ENCODE data around the gene PTPRK.
"Not testable (repeated sequence)": the region's sequence is repeated elsewhere in the genome, so short reads cannot be mapped to it uniquely, and the experiment has no call there.

PTPRK gene

DNA sequence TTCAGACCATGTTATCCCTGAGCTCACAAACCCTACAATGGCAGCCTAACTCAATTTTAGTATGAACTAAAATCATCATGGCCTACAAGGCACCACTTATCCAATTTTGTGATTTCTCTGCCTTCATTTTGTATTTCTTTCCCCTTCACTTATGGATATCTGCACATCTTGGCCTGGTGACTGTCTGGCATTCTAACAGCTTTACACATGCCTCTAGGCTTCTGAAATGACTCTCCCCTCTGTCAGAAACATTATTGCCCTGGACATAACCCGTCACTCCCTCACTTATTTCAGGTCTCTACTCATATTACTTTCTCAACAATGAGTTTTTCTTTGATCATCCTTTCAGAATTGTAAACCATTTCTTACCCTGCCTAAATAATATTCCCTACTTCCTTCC is 530.3 kb downstream of the PTPRK start:
- no peak overlapping the region for H3K14ac ChIP-seq (ENCODE audit: low read length)
- WGBS, 2 donors (ENCODE audit: extremely low coverage in 2 of 2, insufficient read length in 2 of 2, insufficient replicate concordance in 1 of 2): no CpG with 5 or more reads among the region's 1 CpG
- H3K4me3 ChIP-seq (ENCODE audit: low read length in 2 of 2): no peak overlapping the region
- H3K9me3 ChIP-seq (replicated peaks in 1 of 2; ENCODE audit: control insufficient read depth in 2 of 2, insufficient read depth in 1 of 2, low read depth in 1 of 2, low read length in 2 of 2): no peaks in the 10 kb centered on the region
- H3K18ac ChIP-seq (ENCODE audit: low read length): no peak overlapping the region
- no peak overlapping the region for H3K4me2 ChIP-seq (ENCODE audit: insufficient read depth, low read length, poor library complexity, severe bottlenecking)
- no peak overlapping the region for H2BK5ac ChIP-seq (ENCODE audit: low read length)
- no peak overlapping the region for H4K8ac ChIP-seq (ENCODE audit: low read depth, low read length)
- no peaks in the 10 kb centered on the region for H3K4me1 ChIP-seq (ENCODE audit: control insufficient read depth in 2 of 2, insufficient read depth in 1 of 2, low read depth in 1 of 2, low read length in 2 of 2)
- no peak overlapping the region for H2BK120ac ChIP-seq (ENCODE audit: low read depth, low read length)
- H2AFZ ChIP-seq (ENCODE audit: low read length): no peak overlapping the region
- no peak overlapping the region for H3K23ac ChIP-seq (ENCODE audit: low read depth, low read length, poor library complexity)
- peaks cover 0 to 12% of the 10 kb centered on the region in 2 donors for H3K36me3 ChIP-seq (replicated peaks in 1 of 2; ENCODE audit: control insufficient read depth in 2 of 2, insufficient read depth in 2 of 2, low read length in 2 of 2)
- no peaks in the 10 kb centered on the region for H3K27me3 ChIP-seq (ENCODE audit: control insufficient read depth in 3 of 3, insufficient read depth in 3 of 3, low read depth in 1 of 3, low read length in 3 of 3)
- DNase-seq (ENCODE audit: low spot score): no peak
- H2AK5ac ChIP-seq (ENCODE audit: low read depth, low read length): no peak overlapping the region
- H3K27ac ChIP-seq (replicated peaks; ENCODE audit: low read length): no peak overlapping the region
- no peak overlapping the region for H3K9ac ChIP-seq (ENCODE audit: low read depth, low read length, poor library complexity)
- no peak overlapping the region for H3K4ac ChIP-seq (ENCODE audit: low read length)
- H4K91ac ChIP-seq (ENCODE audit: low read depth, low read length, poor library complexity): no peak overlapping the region
- no peak overlapping the region for H2BK12ac ChIP-seq (ENCODE audit: low read length)
- no peaks in the 10 kb centered on the region for H3K79me1 ChIP-seq (ENCODE audit: low read depth, low read length)
- no peak overlapping the region for H2BK15ac ChIP-seq (ENCODE audit: low read length)

GRCh38 chr6:127980996-127981395 is 539.4 kb downstream of the PTPRK start:
- no peak overlapping the region for H3K27ac ChIP-seq (replicated peaks; ENCODE audit: low read length)
- H3K4ac ChIP-seq (ENCODE audit: low read length): no peak overlapping the region
- peaks cover 3 to 58% of the 10 kb centered on the region in 2 donors for H3K36me3 ChIP-seq (replicated peaks in 1 of 2; ENCODE audit: control insufficient read depth in 2 of 2, insufficient read depth in 2 of 2, low read length in 2 of 2)
- H2BK12ac ChIP-seq (ENCODE audit: low read length): no peak overlapping the region
- no peak overlapping the region for H4K8ac ChIP-seq (ENCODE audit: low read depth, low read length)
- H2AK5ac ChIP-seq (ENCODE audit: low read depth, low read length): no peak overlapping the region
- H2BK15ac ChIP-seq (ENCODE audit: low read length): no peak overlapping the region
- H3K4me3 ChIP-seq (ENCODE audit: low read length in 2 of 2): no peak overlapping the region
- DNase-seq (ENCODE audit: low spot score): no peak
- H3K27me3 ChIP-seq (ENCODE audit: control insufficient read depth in 3 of 3, insufficient read depth in 3 of 3, low read depth in 1 of 3, low read length in 3 of 3): no peaks in the 10 kb centered on the region
- no peak overlapping the region for H3K9ac ChIP-seq (ENCODE audit: low read depth, low read length, poor library complexity)
- H3K23ac ChIP-seq (ENCODE audit: low read depth, low read length, poor library complexity): no peak overlapping the region
- no peaks in the 10 kb centered on the region for H3K4me1 ChIP-seq (ENCODE audit: control insufficient read depth in 2 of 2, insufficient read depth in 1 of 2, low read depth in 1 of 2, low read length in 2 of 2)
- no CpG with 5 or more reads among the region's 5 CpGs for WGBS, 2 donors (ENCODE audit: extremely low coverage in 2 of 2, insufficient read length in 2 of 2, insufficient replicate concordance in 1 of 2)
- H3K79me1 ChIP-seq (ENCODE audit: low read depth, low read length): no peaks in the 10 kb centered on the region
- H3K4me2 ChIP-seq (ENCODE audit: insufficient read depth, low read length, poor library complexity, severe bottlenecking): no peak overlapping the region
- H4K91ac ChIP-seq (ENCODE audit: low read depth, low read length, poor library complexity): no peak overlapping the region
- no peak overlapping the region for H2BK120ac ChIP-seq (ENCODE audit: low read depth, low read length)
- no peak overlapping the region for H3K14ac ChIP-seq (ENCODE audit: low read length)
- H2BK5ac ChIP-seq (ENCODE audit: low read length): no peak overlapping the region
- no peak overlapping the region for H2AFZ ChIP-seq (ENCODE audit: low read length)
- no peak overlapping the region for H3K18ac ChIP-seq (ENCODE audit: low read length)
- no peaks in the 10 kb centered on the region for H3K9me3 ChIP-seq (replicated peaks in 1 of 2; ENCODE audit: control insufficient read depth in 2 of 2, insufficient read depth in 1 of 2, low read depth in 1 of 2, low read length in 2 of 2)

GRCh38 chr6:127978185-127978584 is 542.2 kb downstream of the PTPRK start:
- H3K4me2 ChIP-seq (ENCODE audit: insufficient read depth, low read length, poor library complexity, severe bottlenecking); H3K18ac ChIP-seq (ENCODE audit: low read length); H3K9ac ChIP-seq (ENCODE audit: low read depth, low read length, poor library complexity); H3K4me3 ChIP-seq (ENCODE audit: low read length in 2 of 2); H2BK120ac ChIP-seq (ENCODE audit: low read depth, low read length); H3K23ac ChIP-seq (ENCODE audit: low read depth, low read length, poor library complexity); H2AFZ ChIP-seq (ENCODE audit: low read length); H2BK5ac ChIP-seq (ENCODE audit: low read length); H3K27ac ChIP-seq (replicated peaks; ENCODE audit: low read length); H3K79me1 ChIP-seq (ENCODE audit: low read depth, low read length); H3K4me1 ChIP-seq (ENCODE audit: control insufficient read depth in 2 of 2, insufficient read depth in 1 of 2, low read depth in 1 of 2, low read length in 2 of 2); DNase-seq (ENCODE audit: low spot score); H3K14ac ChIP-seq (ENCODE audit: low read length); H2AK5ac ChIP-seq (ENCODE audit: low read depth, low read length); H4K91ac ChIP-seq (ENCODE audit: low read depth, low read length, poor library complexity); H3K4ac ChIP-seq (ENCODE audit: low read length); H3K27me3 ChIP-seq (ENCODE audit: control insufficient read depth in 3 of 3, insufficient read depth in 3 of 3, low read depth in 1 of 3, low read length in 3 of 3); H4K8ac ChIP-seq (ENCODE audit: low read depth, low read length); H2BK15ac ChIP-seq (ENCODE audit: low read length); H2BK12ac ChIP-seq (ENCODE audit: low read length); H3K9me3 ChIP-seq (replicated peaks in 1 of 2; ENCODE audit: control insufficient read depth in 2 of 2, insufficient read depth in 1 of 2, low read depth in 1 of 2, low read length in 2 of 2): not testable (repeated sequence)
- no CpG with 5 or more reads among the region's 2 CpGs for WGBS, 2 donors (ENCODE audit: extremely low coverage in 2 of 2, insufficient read length in 2 of 2, insufficient replicate concordance in 1 of 2)
- peaks cover 3 to 51% of the 10 kb centered on the region in 2 donors for H3K36me3 ChIP-seq (replicated peaks in 1 of 2; ENCODE audit: control insufficient read depth in 2 of 2, insufficient read depth in 2 of 2, low read length in 2 of 2)

DNA sequence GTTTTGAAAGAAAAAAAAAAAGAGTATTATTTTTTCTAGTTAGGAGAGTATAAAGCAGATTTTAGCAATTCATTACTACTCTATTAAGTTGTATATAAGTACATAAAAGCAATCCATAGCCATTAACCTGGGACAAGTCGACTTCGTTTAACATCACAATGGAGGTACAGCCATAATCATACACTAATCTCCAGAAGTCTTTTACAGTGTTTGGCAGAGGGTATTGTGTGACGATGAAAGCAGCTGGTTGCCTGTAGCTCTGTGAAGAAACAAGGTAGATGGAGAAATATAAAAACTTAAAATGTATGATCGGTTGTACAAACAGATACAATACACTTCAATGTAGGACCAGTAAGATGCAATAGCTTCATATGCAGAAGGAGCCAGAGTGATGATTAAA is 543.6 kb downstream of the PTPRK start:
- Histone ChIP-seq H3K27me3 (ENCODE audit: control insufficient read depth in 3 of 3, insufficient read depth in 3 of 3, low read depth in 1 of 3, low read length in 3 of 3) (no peaks in the 10 kb centered on the region), H3K4me2 (ENCODE audit: insufficient read depth, low read length, poor library complexity, severe bottlenecking) (no peak overlapping the region), H2BK5ac (ENCODE audit: low read length) (no peak overlapping the region), H3K14ac (ENCODE audit: low read length) (no peak overlapping the region), H3K36me3 (replicated peaks in 1 of 2; ENCODE audit: control insufficient read depth in 2 of 2, insufficient read depth in 2 of 2, low read length in 2 of 2) (peaks cover 8 to 61% of the 10 kb centered on the region in 2 donors), H3K9ac (ENCODE audit: low read depth, low read length, poor library complexity) (no peak overlapping the region), H4K8ac (ENCODE audit: low read depth, low read length) (no peak overlapping the region), H3K9me3 (replicated peaks in 1 of 2; ENCODE audit: control insufficient read depth in 2 of 2, insufficient read depth in 1 of 2, low read depth in 1 of 2, low read length in 2 of 2) (no peaks in the 10 kb centered on the region), H2BK15ac (ENCODE audit: low read length) (no peak overlapping the region), H3K79me1 (ENCODE audit: low read depth, low read length) (no peaks in the 10 kb centered on the region), H3K4ac (ENCODE audit: low read length) (no peak overlapping the region), H2BK120ac (ENCODE audit: low read depth, low read length) (no peak overlapping the region), H4K91ac (ENCODE audit: low read depth, low read length, poor library complexity) (no peak overlapping the region), H2AK5ac (ENCODE audit: low read depth, low read length) (no peak overlapping the region), H3K4me3 (ENCODE audit: low read length in 2 of 2) (no peak overlapping the region), H3K27ac (replicated peaks; ENCODE audit: low read length) (no peak overlapping the region), H3K4me1 (ENCODE audit: control insufficient read depth in 2 of 2, insufficient read depth in 1 of 2, low read depth in 1 of 2, low read length in 2 of 2) (no peaks in the 10 kb centered on the region), H2AFZ (ENCODE audit: low read length) (no peak overlapping the region), H2BK12ac (ENCODE audit: low read length) (no peak overlapping the region), H3K23ac (ENCODE audit: low read depth, low read length, poor library complexity) (no peak overlapping the region), H3K18ac (ENCODE audit: low read length) (no peak overlapping the region)
- no peak for DNase-seq (ENCODE audit: low spot score)
- no CpG with 5 or more reads among the region's 4 CpGs for WGBS, 2 donors (ENCODE audit: extremely low coverage in 2 of 2, insufficient read length in 2 of 2, insufficient replicate concordance in 1 of 2)
